A673 (cell line): ENCODE data around the gene ZCCHC13. TPM values are rescaled to one million over a fixed set of nuclear protein-coding genes. Genes with fewer than 3 reads are reported as not detected.

Experiments used
- BruUV-seq: library from RNA; stranded (reverse); fragments of 400-500 nt; replicated peaks from 2 replicates; lab custom pipeline; 2021; lab: Mats Ljungman, UMichigan
- CTCF ChIA-PET: fragments of 300-600 bp; sonication (Branson Sonifier 250); formaldehyde crosslinking; loops from one replicate; lab custom pipeline; 2022; ENCODE audit warnings: antibody characterized with exemption; lab: Charles Lee
- POLR2A ChIA-PET: fragments of 300-600 bp; sonication (Branson Sonifier 250); formaldehyde crosslinking; loops from one replicate; lab custom pipeline; 2022; ENCODE audit warnings: antibody characterized with exemption; ENCODE audit not compliant: low non-redundant PET; lab: Charles Lee
- DNase-seq: peaks from one replicate; pipeline ENCODE4 v3.0.0-alpha.2; 2015; ENCODE audit warnings: low spot score
- H3K27ac ChIP-seq: fragments of 200-600 bp; sonication (generic); 2 replicates; pipeline ENCODE4 v1.5.1; 2016; ENCODE audit warnings: mixed run types, low read depth, mild to moderate bottlenecking, mixed read lengths, antibody characterized with exemption, low read length; ENCODE audit not compliant: poor library complexity, severe bottlenecking
- H3K27me3 ChIP-seq: fragments of 200-600 bp; sonication (generic); replicated peaks from 2 replicates; pipeline ENCODE4 v1.6.1; 2017; ENCODE audit warnings: mixed run types, low read depth, mild to moderate bottlenecking, mixed read lengths, antibody characterized with exemption, low read length; ENCODE audit not compliant: insufficient read depth, poor library complexity
- H3K36me3 ChIP-seq: fragments of 200-600 bp; sonication (generic); 2 replicates; pipeline ENCODE4 v1.6.1; 2016; ENCODE audit warnings: mixed run types, mild to moderate bottlenecking, mixed read lengths, antibody characterized with exemption, low read length; ENCODE audit not compliant: insufficient read depth, poor library complexity, severe bottlenecking
- H3K4me1 ChIP-seq: fragments of 200-600 bp; sonication (generic); 2 replicates; pipeline ENCODE4 v1.6.1; 2017; ENCODE audit warnings: mixed run types, mild to moderate bottlenecking, mixed read lengths, antibody characterized with exemption, low read length; ENCODE audit not compliant: insufficient read depth, poor library complexity, severe bottlenecking
- H3K4me3 ChIP-seq: fragments of 200-600 bp; sonication (generic); 2 replicates; pipeline ENCODE4 v1.5.1; 2016; ENCODE audit warnings: low read depth, mixed run types, mild to moderate bottlenecking, mixed read lengths, low read length; ENCODE audit not compliant: poor library complexity, severe bottlenecking
- H3K9me3 ChIP-seq: fragments of 200-600 bp; sonication (generic); 2 replicates; pipeline ENCODE4 v1.6.1; 2016; ENCODE audit warnings: mixed run types, low read depth, mild to moderate bottlenecking, mixed read lengths, antibody characterized with exemption, low read length; ENCODE audit not compliant: poor library complexity, severe bottlenecking
- CTCF ChIP-seq: fragments of 300-800, 200-600 bp; sonication (generic); conservative IDR thresholded peaks from 2 replicates; pipeline ENCODE4 v1.5.1; 2017; ENCODE audit warnings: low read depth, mild to moderate bottlenecking, antibody characterized with exemption, low read length, moderate library complexity, mixed read lengths
- EZH2 ChIP-seq: fragments of 200-600 bp; sonication (generic); IDR thresholded peaks from 2 replicates; pipeline ENCODE4 v1.6.1; 2017; ENCODE audit warnings: borderline replicate concordance, low read depth, mild to moderate bottlenecking, mixed read lengths, antibody characterized with exemption, low read length; ENCODE audit not compliant: poor library complexity, severe bottlenecking
- intact Hi-C: fragments of 100-400 bp; cut with micrococcal nuclease; formaldehyde crosslinking; loops from one replicate; pipeline ENCODE4 v1.10.0; 2022; ENCODE audit not compliant: unreplicated experiment
- total RNA-seq: library from RNA; stranded (reverse); gene quantifications from 2 replicates; pipeline ENCODE4 v1.2.3, GENCODE V29; 2021

The ZCCHC13 gene
- total RNA-seq, 1 experiment from 2014 or later: not detected

GRCh38 chrX:74344280-74344622 is 40.3 kb downstream of the ZCCHC13 start:
- POLR2A ChIA-PET: no interaction called here
- no peaks in the 10 kb centered on the region for H3K36me3 ChIP-seq
- no peak for DNase-seq
- no peaks in the 10 kb centered on the region for H3K27me3 ChIP-seq
- peaks cover 4% of the 10 kb centered on the region for H3K4me1 ChIP-seq
- TF ChIP-seq EZH2 (no peak), CTCF (no peak; the same call in none of the 2 replicates)
- CTCF ChIA-PET: no interaction called here
- H3K4me3 ChIP-seq: no peak overlapping the region
- no TSS peak for BruUV-seq
- H3K27ac ChIP-seq: no peak overlapping the region
- intact Hi-C loops: loop anchor here (1.0 to 5.0 kb wide), 3 partner anchors 52 to 489 kb away; no protein-coding TSS in a partner anchor
- no peaks in the 10 kb centered on the region for H3K9me3 ChIP-seq

- no peak for DNase-seq
- Histone ChIP-seq H3K4me1 (peaks cover 4% of the 10 kb centered on the region), H3K9me3 (no peaks in the 10 kb centered on the region), H3K4me3 (no peak overlapping the region), H3K36me3 (no peaks in the 10 kb centered on the region), H3K27ac (no peak overlapping the region), H3K27me3 (no peaks in the 10 kb centered on the region)
- TF ChIP-seq CTCF (no peak), EZH2 (no peak)
- ChIA-PET POLR2A (no interaction called here), CTCF (no interaction called here)
- BruUV-seq: no TSS peak
- intact Hi-C loops: no loop called here
These were observed 42.1 kb downstream of the ZCCHC13 start for GRCh38 chrX:74346088-74346487.

GRCh38 chrX:74349387-74349786 is 45.4 kb downstream of the ZCCHC13 start:
- H3K4me1 ChIP-seq: no peaks in the 10 kb centered on the region
- no peak overlapping the region for H3K27ac ChIP-seq
- DNase-seq: no peak
- CTCF ChIA-PET: no interaction called here
- H3K36me3 ChIP-seq: no peaks in the 10 kb centered on the region
- H3K4me3 ChIP-seq: no peak overlapping the region
- no peaks in the 10 kb centered on the region for H3K9me3 ChIP-seq
- H3K27me3 ChIP-seq: no peaks in the 10 kb centered on the region
- no peak for TF ChIP-seq EZH2
- no peak for TF ChIP-seq CTCF
- no TSS peak for BruUV-seq
- POLR2A ChIA-PET: no interaction called here
- intact Hi-C loops: no loop called here
